SK-N-SH (cell line): ENCODE data around the gene ATP5F1E. TPM values are rescaled to one million over a fixed set of nuclear protein-coding genes. Genes with fewer than 3 reads are reported as not detected.

Experiments
- CTCF ChIA-PET: fragments of 300-600, 350-600 bp; formaldehyde crosslinking; extraction: SDS; loops from one replicate; lab custom pipeline; 2021; lab: Yijun Ruan, JAX
- POLR2A ChIA-PET: fragments of 350-600 bp; sonication (Branson Sonifier 250); formaldehyde crosslinking; extraction: SDS; loops from one replicate; lab custom pipeline; 2020; ENCODE audit warnings: antibody characterized with exemption, inconsistent platforms; lab: Yijun Ruan, JAX
- DNase-seq: peaks from one replicate; pipeline ENCODE4 v3.0.0; 2012
- H2AFZ ChIP-seq: fragments of 200-600 bp; sonication (generic); 2 replicates; pipeline ENCODE4 v1.8.1; 2016; ENCODE audit warnings: antibody characterized with exemption, mild to moderate bottlenecking, low read depth
- H3F3A ChIP-seq: fragments of 200-600 bp; sonication (generic); replicated peaks from 2 replicates; pipeline ENCODE3; 2016; ENCODE audit warnings: antibody characterized with exemption, mild to moderate bottlenecking; ENCODE audit not compliant: insufficient read depth
- H3K27ac ChIP-seq, 2 experiments: fragments of 200-500 bp in 1 of 2; fragments of 200-600 bp in 1 of 2; sonication (Bioruptor generic) in 1 of 2; sonication (generic), shearing (Covaris generic) in 1 of 2; 2 replicates each; pipeline versions ENCODE4 v1.5.1 to v1.6.1; 2014 to 2016; ENCODE audit warnings: low read depth in 2 of 2, inconsistent platforms in 1 of 2, low read length in 1 of 2, mild to moderate bottlenecking in 1 of 2, mixed read lengths in 1 of 2
- H3K27me3 ChIP-seq: fragments of 200-600 bp; sonication (generic), shearing (Covaris generic); 2 replicates; pipeline ENCODE4 v1.6.1; 2016; ENCODE audit warnings: mixed run types; ENCODE audit not compliant: insufficient read depth
- H3K36me3 ChIP-seq, 2 experiments: fragments of 200-500 bp in 1 of 2; fragments of 200-600 bp in 1 of 2; sonication (Bioruptor generic) in 1 of 2; sonication (generic) in 1 of 2; replicated peaks in 1 of 2; 2 replicates each; pipeline versions ENCODE3 to v1.5.1; 2014 to 2016; ENCODE audit warnings: low read length in 1 of 2, mild to moderate bottlenecking in 1 of 2; ENCODE audit not compliant: insufficient read depth in 2 of 2, control insufficient read depth in 1 of 2
- H3K4me1 ChIP-seq, 2 experiments: fragments of 200-500 bp in 1 of 2; fragments of 200-600 bp in 1 of 2; sonication (Bioruptor generic) in 1 of 2; sonication (generic), shearing (Covaris generic) in 1 of 2; 2 replicates each; pipeline versions ENCODE4 v1.5.1 to v1.6.1; 2014 to 2016; ENCODE audit warnings: low read depth in 1 of 2, low read length in 1 of 2, mixed run types in 1 of 2; ENCODE audit not compliant: insufficient read depth in 2 of 2, control insufficient read depth in 1 of 2
- H3K4me2 ChIP-seq: fragments of 200-600 bp; sonication (generic), shearing (Covaris generic); 2 replicates; pipeline ENCODE4 v1.6.1; 2017; ENCODE audit warnings: mixed run types
- H3K4me3 ChIP-seq, 2 experiments: fragments of 200-500 bp in 1 of 2; fragments of 200-600 bp in 1 of 2; sonication (Bioruptor generic) in 1 of 2; sonication (generic), shearing (Covaris generic) in 1 of 2; 2 replicates each; pipeline versions ENCODE4 v1.5.1 to v1.8.1; 2014 to 2016; ENCODE audit warnings: low read depth in 2 of 2, inconsistent platforms in 1 of 2, low read length in 1 of 2, mild to moderate bottlenecking in 1 of 2, mixed read lengths in 1 of 2, moderate library complexity in 1 of 2
- H3K79me2 ChIP-seq: fragments of 200-600 bp; sonication (generic); 2 replicates; pipeline ENCODE4 v1.8.1; 2017; ENCODE audit warnings: mild to moderate bottlenecking; ENCODE audit not compliant: insufficient read depth
- H3K9ac ChIP-seq: fragments of 200-600 bp; sonication (generic); 2 replicates; pipeline ENCODE4 v1.6.1; 2017; ENCODE audit warnings: mixed run types
- H3K9me2 ChIP-seq: fragments of 200-600 bp; sonication (generic); 2 replicates; pipeline ENCODE4 v1.6.1; 2017; ENCODE audit warnings: mixed run types
- H3K9me3 ChIP-seq: fragments of 200-600 bp; sonication (generic); 2 replicates; pipeline ENCODE4 v1.6.1; 2017; ENCODE audit warnings: mixed run types, mild to moderate bottlenecking, moderate library complexity
- H4K20me1 ChIP-seq: fragments of 200-600 bp; sonication (generic); 2 replicates; pipeline ENCODE4 v1.6.1; 2017; ENCODE audit warnings: mild to moderate bottlenecking, mixed run types; ENCODE audit not compliant: insufficient read depth
- EP300 ChIP-seq, 2 experiments: IDR thresholded peaks; 2 replicates each; pipeline versions ENCODE4 v1.4.0 to v1.6.1; 2012; ENCODE audit warnings: borderline replicate concordance in 1 of 2, low read depth in 1 of 2, low read length in 1 of 2
- FOXJ3 ChIP-seq: sonication (generic); formaldehyde crosslinking; IDR thresholded peaks from 2 replicates; pipeline ENCODE4 v1.5.1; 2020; ENCODE audit warnings: mild to moderate bottlenecking, missing genetic modification reagents
- GABPA ChIP-seq: IDR thresholded peaks from 2 replicates; pipeline ENCODE4 v1.4.0; 2012; ENCODE audit warnings: low read depth, mild to moderate bottlenecking
- GATA2 ChIP-seq: sonication (generic); formaldehyde crosslinking; IDR thresholded peaks from 2 replicates; pipeline ENCODE4 v1.5.0; 2020; ENCODE audit warnings: mild to moderate bottlenecking, missing genetic modification reagents
- JUND ChIP-seq: IDR thresholded peaks from 2 replicates; pipeline ENCODE4 v1.4.0; 2012
- MEF2A ChIP-seq: IDR thresholded peaks from 2 replicates; pipeline ENCODE4 v1.4.0; 2012; ENCODE audit warnings: low read depth, borderline replicate concordance
- MXI1 ChIP-seq: IDR thresholded peaks from 2 replicates; pipeline ENCODE4 v1.6.1; 2012; ENCODE audit warnings: mild to moderate bottlenecking, low read depth, low read length, improper control_type of control experiment
- NRF1 ChIP-seq: IDR thresholded peaks from 2 replicates; pipeline ENCODE4 v1.6.1; 2012; ENCODE audit warnings: low read depth, mild to moderate bottlenecking, low read length
- RCOR1 ChIP-seq: fragments of 150-350 bp; IDR thresholded peaks from 2 replicates; pipeline ENCODE4 v1.6.1; 2017; ENCODE audit warnings: antibody characterized with exemption, low read length
- RFX5 ChIP-seq: IDR thresholded peaks from 2 replicates; pipeline ENCODE4 v1.6.1; 2012; ENCODE audit warnings: mild to moderate bottlenecking, improper control_type of control experiment, low read length
- SMC3 ChIP-seq: IDR thresholded peaks from 2 replicates; pipeline ENCODE4 v1.6.1; 2012; ENCODE audit warnings: low read depth, low read length, improper control_type of control experiment
- TAF1 ChIP-seq: IDR thresholded peaks from 2 replicates; pipeline ENCODE4 v1.6.1; 2012; ENCODE audit warnings: low read depth, mild to moderate bottlenecking, low read length, moderate library complexity, borderline replicate concordance
- TCF12 ChIP-seq: IDR thresholded peaks from 2 replicates; pipeline ENCODE4 v1.4.0; 2012
- TEAD4 ChIP-seq: IDR thresholded peaks from 2 replicates; pipeline ENCODE4 v1.4.0; 2012; ENCODE audit warnings: mild to moderate bottlenecking, borderline replicate concordance; ENCODE audit not compliant: insufficient read depth
- USF1 ChIP-seq: IDR thresholded peaks from 2 replicates; pipeline ENCODE4 v1.4.0; 2012; ENCODE audit warnings: low read depth, borderline replicate concordance
- WGBS: methylation state at CpG from one replicate; pipeline ENCODE4 v1.1.6; 2017; ENCODE audit warnings: low lambda C conversion rate; 5-methylcytosine and 5-hydroxymethylcytosine counted together
- polyA plus RNA-seq, 3 experiments: library from polyadenylated mRNA; depleted of rRNA; stranded (reverse); fragments of >200 nt; gene quantifications; 2 replicates each; pipeline ENCODE4 v1.2.3, GENCODE V29; 2012
- TF ChIP-seq, protein P1 (sequence below): IDR thresholded peaks from 2 replicates; pipeline ENCODE4; 2012
- TF ChIP-seq, protein P2 (sequence below): IDR thresholded peaks from 2 replicates; pipeline ENCODE4 v1.4.0; 2012; ENCODE audit warnings: low read depth

The ATP5F1E gene
- polyA plus RNA-seq, 1 of the 3 experiments (the other 2 are of a cell fraction): 60.8 TPM

- TF ChIP-seq GATA2 (CRISPR knock-in tag) (no peak), RCOR1 (no peak), JUND (no peak)
Observed at GRCh38 chr20:58994390-58995159, 37.6 kb downstream of the ATP5F1E start (continued).

- H3K4me3 ChIP-seq: no peak overlapping the region
- no peaks in the 10 kb centered on the region for H3K27me3 ChIP-seq
- no peak overlapping the region for H3K4me2 ChIP-seq
- H3K27ac ChIP-seq: no peak overlapping the region; a peak in 1 of 4 replicates
- TF ChIP-seq EP300 (IDR thresholded peaks at IDR 0.05; ENCODE audit: borderline replicate concordance in 1 of 2, low read depth in 1 of 2, low read length in 1 of 2) (no peak), RFX5 (no peak), MXI1 (no peak), USF1 (no peak), GABPA (no peak), RCOR1 (no peak)
- TF ChIP-seq, protein P1, sequence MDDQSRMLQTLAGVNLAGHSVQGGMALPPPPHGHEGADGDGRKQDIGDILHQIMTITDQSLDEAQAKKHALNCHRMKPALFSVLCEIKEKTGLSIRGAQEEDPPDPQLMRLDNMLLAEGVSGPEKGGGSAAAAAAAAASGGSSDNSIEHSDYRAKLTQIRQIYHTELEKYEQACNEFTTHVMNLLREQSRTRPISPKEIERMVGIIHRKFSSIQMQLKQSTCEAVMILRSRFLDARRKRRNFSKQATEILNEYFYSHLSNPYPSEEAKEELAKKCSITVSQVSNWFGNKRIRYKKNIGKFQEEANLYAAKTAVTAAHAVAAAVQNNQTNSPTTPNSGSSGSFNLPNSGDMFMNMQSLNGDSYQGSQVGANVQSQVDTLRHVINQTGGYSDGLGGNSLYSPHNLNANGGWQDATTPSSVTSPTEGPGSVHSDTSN: no peak
- H3K36me3 ChIP-seq: peaks cover 44 to 64% of the 10 kb centered on the region in 2 experiments
- 97% methylated on average over 21 of the region's 23 CpGs for WGBS
- no peaks in the 10 kb centered on the region for H3K9me2 ChIP-seq
- H3K79me2 ChIP-seq: peaks cover 2% of the 10 kb centered on the region; the same call in 1 of the 2 replicates
- no peak for DNase-seq
- H4K20me1 ChIP-seq: no peaks in the 10 kb centered on the region
- no peaks in the 10 kb centered on the region for H3K9me3 ChIP-seq
- no peak overlapping the region for H2AFZ ChIP-seq
- H3K9ac ChIP-seq: no peak overlapping the region
- ChIA-PET POLR2A (interaction anchor here (0.6 to 1.3 kb wide), 2 partner anchors 13 to 38 kb away, joined by 3 to 4 read pairs; partner anchors contain the start of genes ATP5F1E and NELFCD), CTCF (interaction anchor here (1.1 to 1.2 kb wide), 2 partner anchors 230 to 462 kb away, joined by 3 read pairs; no protein-coding TSS in a partner anchor)
- no peaks in the 10 kb centered on the region for H3F3A ChIP-seq
- H3K4me1 ChIP-seq: peaks cover 0 to 6% of the 10 kb centered on the region in 2 experiments; a peak in 1 of 4 replicates
Observed at GRCh38 chr20:58993332-58994248, 38.5 kb downstream of the ATP5F1E start.

DNA sequence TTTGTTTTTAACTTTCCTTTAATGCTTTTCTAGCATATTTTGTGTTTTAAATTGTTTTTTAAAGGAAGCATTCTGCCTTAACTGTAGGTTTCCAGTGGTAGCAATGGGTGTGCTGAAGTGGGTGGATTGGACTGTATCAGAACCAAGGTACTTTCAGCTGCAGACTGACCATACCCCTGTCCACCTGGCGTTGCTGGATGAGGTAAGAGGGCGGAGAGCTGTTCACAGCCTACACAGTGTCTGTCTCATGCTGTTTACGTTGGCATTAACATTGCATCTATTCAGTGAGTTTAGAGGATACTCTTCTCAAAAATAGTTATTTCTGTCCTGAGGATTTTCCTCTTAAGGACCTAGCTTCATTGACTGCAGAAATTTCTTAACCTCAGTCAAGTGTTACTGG, 39.2 kb downstream of the ATP5F1E start:
- Histone ChIP-seq H3K36me3 (peaks cover 50 to 71% of the 10 kb centered on the region in 2 experiments), H2AFZ (no peak overlapping the region), H3K27ac (no peak overlapping the region), H4K20me1 (no peaks in the 10 kb centered on the region), H3F3A (no peaks in the 10 kb centered on the region), H3K4me3 (no peak overlapping the region), H3K4me2 (no peak overlapping the region), H3K9ac (no peak overlapping the region), H3K9me2 (no peaks in the 10 kb centered on the region), H3K27me3 (no peaks in the 10 kb centered on the region), H3K79me2 (peaks cover 4% of the 10 kb centered on the region; the same call in 1 of the 2 replicates), H3K9me3 (no peaks in the 10 kb centered on the region), H3K4me1 (peaks cover 0 to 13% of the 10 kb centered on the region in 2 experiments; a peak in 1 of 4 replicates)
- CTCF ChIA-PET: interaction anchor here (0.6 to 1.2 kb wide), 3 partner anchors 95 to 462 kb away, joined by 3 read pairs; no protein-coding TSS in a partner anchor
- POLR2A ChIA-PET: interaction anchor here (0.6 to 1.3 kb wide), 2 partner anchors 12 to 39 kb away, joined by 3 to 4 read pairs; partner anchors contain the start of genes ATP5F1E and NELFCD
- WGBS: 100% methylated on average over 3 of the region's 3 CpGs
- DNase-seq: no peak
- no peak for TF ChIP-seq FOXJ3 (CRISPR knock-in tag)
- no peak for TF ChIP-seq TAF1
- TF ChIP-seq GABPA: no peak
- no peak for TF ChIP-seq MXI1
- no peak for TF ChIP-seq TEAD4
- no peak for TF ChIP-seq NRF1
- no peak for TF ChIP-seq SMC3
- TF ChIP-seq TCF12: no peak
- TF ChIP-seq USF1: no peak
- no peak for TF ChIP-seq MEF2A
- TF ChIP-seq, protein P2, sequence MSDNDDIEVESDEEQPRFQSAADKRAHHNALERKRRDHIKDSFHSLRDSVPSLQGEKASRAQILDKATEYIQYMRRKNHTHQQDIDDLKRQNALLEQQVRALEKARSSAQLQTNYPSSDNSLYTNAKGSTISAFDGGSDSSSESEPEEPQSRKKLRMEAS: no peak
